HG03175 (cell line): ENCODE data around the gene APBA1.

Source experiments
- ATAC-seq: cut with Tn5 transposase; IDR thresholded peaks from one replicate; pipeline ENCODE4 v1.9.1; 2021; ENCODE audit warnings: mild to moderate bottlenecking, moderate library complexity; ENCODE audit not compliant: unreplicated experiment

APBA1 gene

GRCh38 chr9:69486498-69486897, 185.7 kb downstream of the APBA1 start:
- ATAC-seq: no peak

DNA sequence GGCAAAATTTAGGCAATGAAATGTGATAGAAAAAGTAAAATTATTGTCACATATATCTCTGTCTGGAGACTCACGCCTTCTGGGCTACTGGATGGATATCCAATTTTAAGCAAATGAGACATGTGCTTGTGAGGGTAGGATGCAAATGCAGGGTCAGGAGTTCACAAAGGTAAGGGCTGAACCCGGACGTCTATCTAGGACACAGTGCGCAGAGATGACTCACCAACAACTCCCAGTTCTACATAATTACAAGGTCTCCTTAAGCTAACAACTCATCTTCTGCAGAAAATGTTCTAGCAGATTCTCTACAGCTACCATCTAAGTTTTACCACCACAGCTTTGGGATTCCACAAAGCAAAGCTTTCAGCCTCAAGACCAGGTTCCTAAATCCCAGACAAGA, 186.7 kb downstream of the APBA1 start:
- ATAC-seq: no peak

- no peak for ATAC-seq
These were observed 188.2 kb downstream of the APBA1 start for GRCh38 chr9:69483886-69484422.

DNA sequence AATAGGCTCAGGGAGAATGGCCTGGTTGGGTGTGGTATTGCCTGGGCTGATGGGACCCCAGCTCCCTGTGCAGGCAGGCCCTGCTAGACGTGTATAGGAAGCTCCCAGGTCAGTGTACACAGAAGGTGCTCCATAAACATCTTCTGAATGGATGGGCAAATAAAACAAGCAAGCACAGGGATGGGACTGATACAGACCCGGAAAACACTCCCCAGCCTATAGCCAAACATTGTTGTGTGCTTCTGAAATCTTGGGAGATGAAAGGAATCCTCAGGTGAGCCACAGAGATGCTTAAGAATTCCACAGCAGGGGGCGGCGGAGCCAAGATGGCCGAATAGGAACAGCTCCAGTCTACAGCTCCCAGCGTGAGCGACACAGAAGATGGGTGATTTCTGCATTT, 195.4 kb downstream of the APBA1 start:
- ATAC-seq: no peak

GRCh38 chr9:69476016-69476415, 196.2 kb downstream of the APBA1 start:
- no peak for ATAC-seq

GRCh38 chr9:69474821-69475220, 197.3 kb downstream of the APBA1 start:
- ATAC-seq: peak; percentile 69

- no peak for ATAC-seq
These were observed 200.0 kb downstream of the APBA1 start for GRCh38 chr9:69472101-69472620.

- no peak for ATAC-seq
These were observed 200.7 kb downstream of the APBA1 start for GRCh38 chr9:69471433-69471832.

- ATAC-seq: no peak
These were observed 201.8 kb downstream of the APBA1 start for GRCh38 chr9:69470186-69470977.

GRCh38 chr9:69469136-69469535, 203.0 kb downstream of the APBA1 start:
- ATAC-seq: no peak

DNA sequence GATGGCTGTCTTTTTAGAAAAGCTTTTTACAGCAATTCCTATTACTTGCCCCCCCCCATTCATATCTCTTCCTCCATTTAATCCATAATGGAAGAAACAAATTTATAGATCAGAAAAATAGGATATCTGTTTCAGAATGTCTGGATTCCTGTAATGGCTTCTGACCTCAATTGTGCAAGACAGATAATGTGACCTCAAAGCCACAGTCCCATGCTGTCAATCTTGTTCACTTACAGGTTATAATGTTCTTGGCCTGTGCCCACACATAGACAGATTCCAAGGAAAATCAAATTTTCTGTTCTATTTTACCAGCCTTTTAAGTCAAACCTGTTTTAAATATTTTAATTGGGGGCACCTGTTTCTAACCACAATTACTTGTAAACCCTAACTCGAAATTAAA, 203.8 kb downstream of the APBA1 start:
- no peak for ATAC-seq

DNA sequence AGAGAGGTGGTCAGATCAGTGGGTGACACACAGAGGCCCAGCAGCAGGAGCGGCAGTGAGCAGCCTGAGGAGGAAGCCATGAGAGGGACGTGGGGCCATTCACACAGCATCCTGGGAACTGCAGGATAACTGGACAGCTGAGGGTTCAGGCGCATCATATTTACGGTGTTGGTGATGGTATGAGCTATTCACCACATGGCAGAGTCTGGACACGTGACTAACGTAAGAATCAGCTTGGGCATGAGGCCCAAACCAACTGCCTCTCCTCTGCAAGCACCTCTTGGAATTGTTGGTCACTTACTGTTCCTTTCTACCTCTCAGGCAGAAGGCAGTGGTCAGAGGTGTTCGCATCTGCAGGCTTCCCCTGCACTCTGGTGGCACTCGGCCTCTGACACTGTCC, 206.0 kb downstream of the APBA1 start:
- no peak for ATAC-seq

GRCh38 chr9:69465473-69465872, 206.7 kb downstream of the APBA1 start:
- no peak for ATAC-seq

GRCh38 chr9:69463497-69464068, 208.6 kb downstream of the APBA1 start:
- ATAC-seq: no peak

GRCh38 chr9:69462394-69462793, 209.8 kb downstream of the APBA1 start:
- ATAC-seq: no peak

DNA sequence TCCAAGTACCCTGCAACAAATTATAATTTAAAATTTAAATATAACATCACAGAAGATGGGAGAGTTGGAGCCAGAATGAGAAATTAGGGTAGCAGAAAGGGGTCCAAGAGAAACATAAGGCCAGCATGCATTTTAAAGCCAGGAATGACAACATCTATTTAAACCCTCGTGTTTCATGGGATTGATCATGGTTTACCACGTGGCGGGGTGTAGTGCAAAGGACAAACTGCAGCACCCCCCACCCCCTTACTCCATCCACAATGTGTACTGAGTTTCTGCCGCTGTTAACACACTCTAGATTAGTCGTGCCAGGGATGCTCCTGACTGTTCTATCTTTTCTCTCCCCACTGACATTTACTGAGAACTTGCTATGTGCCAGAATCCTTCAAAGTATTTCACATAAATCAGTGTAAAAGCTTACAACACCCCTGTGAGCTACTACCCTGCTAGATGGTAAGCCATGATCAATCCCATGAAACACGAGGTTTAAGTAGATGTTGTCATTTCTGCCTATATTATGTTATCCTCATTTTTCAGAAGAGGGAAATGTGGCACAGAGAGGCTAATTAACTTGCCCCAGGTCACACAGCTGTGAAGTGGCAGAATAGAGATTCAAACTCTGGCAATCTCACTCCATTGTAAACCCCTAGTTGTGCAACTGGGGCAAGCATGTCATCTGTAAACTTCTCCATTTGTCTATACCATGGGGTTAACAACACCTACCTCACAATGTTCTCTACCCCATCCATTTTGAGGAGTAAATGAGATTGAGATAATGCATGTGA, 210.9 kb downstream of the APBA1 start:
- no peak for ATAC-seq

DNA sequence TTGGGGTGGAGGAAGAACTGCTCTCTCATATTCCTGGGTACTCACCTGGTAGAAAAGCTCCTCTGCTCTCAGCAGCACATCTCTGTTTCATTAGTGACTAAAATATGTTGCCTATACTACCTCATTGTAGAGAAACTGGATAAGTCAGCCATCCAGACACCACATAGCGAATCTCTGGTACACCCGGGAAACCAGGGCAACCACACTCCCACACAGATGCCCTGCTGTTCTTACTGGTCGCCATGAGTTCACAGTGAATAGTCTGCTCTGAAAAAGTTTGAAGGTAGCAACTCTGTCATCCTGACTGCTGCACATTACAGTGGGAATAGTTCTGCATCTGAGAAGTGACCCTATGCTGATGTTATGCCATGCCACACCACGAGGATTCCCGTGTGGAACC, 212.2 kb downstream of the APBA1 start:
- no peak for ATAC-seq

DNA sequence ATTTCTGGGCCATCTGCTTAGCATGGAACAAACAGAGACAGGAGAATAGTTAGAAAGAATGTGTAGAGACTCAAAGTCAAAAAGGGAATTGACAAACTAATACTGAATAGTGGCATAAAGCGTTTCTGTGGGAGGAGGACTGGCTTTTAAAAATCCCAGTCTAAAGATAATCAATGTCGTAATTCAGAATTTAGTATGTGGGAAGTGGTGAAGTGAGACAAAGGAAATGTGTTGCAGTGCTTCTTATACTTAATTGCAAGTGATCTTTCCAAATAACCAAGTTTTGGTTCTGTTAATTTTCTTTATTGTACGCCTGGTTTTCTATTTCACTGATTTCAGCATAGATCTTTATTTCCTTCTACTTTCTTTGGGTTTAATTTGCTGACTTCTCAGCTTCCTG, 214.0 kb downstream of the APBA1 start:
- ATAC-seq: no peak

DNA sequence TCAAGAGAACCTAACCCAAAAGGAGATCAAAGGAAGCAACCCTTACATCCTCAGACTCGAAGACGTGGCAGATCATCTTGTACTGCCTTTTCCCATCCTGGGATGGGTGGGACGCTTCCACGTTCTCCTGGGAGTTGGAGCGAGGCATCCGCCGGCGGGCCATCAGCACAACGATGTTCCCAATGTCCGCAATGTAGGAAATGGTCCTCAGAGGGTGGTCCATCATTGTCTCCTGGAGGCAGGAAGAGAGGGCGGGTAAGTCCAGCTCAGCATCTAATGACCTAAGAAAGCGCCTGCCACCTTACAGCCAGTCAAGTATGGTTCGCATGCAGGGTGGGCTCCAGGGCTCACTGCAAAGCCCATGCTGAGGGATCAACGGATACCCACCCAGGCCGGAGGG, 216.0 kb downstream of the APBA1 start:
- no peak for ATAC-seq

DNA sequence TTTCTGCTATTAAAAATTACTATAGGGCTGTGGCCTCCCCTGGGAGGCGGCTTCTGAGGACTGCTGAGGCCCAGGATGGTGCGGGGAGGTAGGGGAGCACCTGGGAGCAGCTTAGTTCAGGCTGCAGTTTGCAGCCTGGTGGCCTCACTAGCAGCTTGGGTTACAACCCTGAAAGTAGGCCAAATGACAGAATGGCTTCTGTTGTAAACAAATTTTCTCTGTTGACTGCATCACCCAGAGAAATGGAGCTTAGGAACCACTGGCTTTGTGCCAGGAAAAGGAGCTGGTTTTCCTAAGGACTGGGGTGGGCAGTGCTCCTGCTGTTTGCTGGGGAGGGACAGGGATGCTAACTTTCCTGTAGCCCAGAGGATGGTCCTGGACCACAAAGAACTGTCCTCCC, 216.9 kb downstream of the APBA1 start:
- no peak for ATAC-seq

GRCh38 chr9:69454321-69454720, 217.8 kb downstream of the APBA1 start:
- no peak for ATAC-seq
